HL-60 (cell line): Measurements from ENCODE around the gene TMEM150A.

Experiments used
- DNase-seq, 2 experiments: peaks; one replicate each; pipeline ENCODE4 v3.0.0-alpha.2; 2010 to 2020; ENCODE audit warnings: low read depth in 1 of 2, low spot score in 1 of 2
- H3K27ac ChIP-seq: fragments of 250-450 bp; sonication (Bioruptor Pico); replicated peaks from 2 replicates; pipeline ENCODE4 v1.5.1; 2020; ENCODE audit warnings: mild to moderate bottlenecking, moderate library complexity
- H3K27me3 ChIP-seq: fragments of 250-450 bp; sonication (Bioruptor Pico); 2 replicates; pipeline ENCODE4 v1.5.1; 2021; ENCODE audit warnings: mild to moderate bottlenecking, moderate library complexity; ENCODE audit not compliant: insufficient read depth, poor library complexity, severe bottlenecking
- H3K4me3 ChIP-seq: replicated peaks from 2 replicates; pipeline ENCODE4 v1.5.1; 2011; ENCODE audit warnings: mild to moderate bottlenecking, control low read depth, low read length; ENCODE audit not compliant: insufficient read depth
- CTCF ChIP-seq: IDR thresholded peaks from one replicate; pipeline ENCODE4 v1.5.1; 2011; ENCODE audit warnings: low read length, control low read depth, inconsistent platforms; ENCODE audit not compliant: insufficient read depth
- GABPA ChIP-seq: IDR thresholded peaks from 2 replicates; pipeline ENCODE4 v1.6.1; 2012; ENCODE audit warnings: low read depth
- POLR2AphosphoS5 ChIP-seq: IDR thresholded peaks from 2 replicates; pipeline ENCODE4 v1.6.1; 2012; ENCODE audit warnings: low read depth
- REST ChIP-seq: IDR thresholded peaks from 2 replicates; pipeline ENCODE4 v1.6.1; 2012; ENCODE audit warnings: low read depth; ENCODE audit not compliant: insufficient replicate concordance
- SPI1 ChIP-seq: IDR thresholded peaks from 2 replicates; pipeline ENCODE4 v1.6.1; 2012; ENCODE audit warnings: low read depth, mild to moderate bottlenecking, borderline replicate concordance

Gene TMEM150A

GRCh38 chr2:85649201-85650190, 47.0 kb upstream of the TMEM150A start:
- DNase-seq = no peak
- H3K27me3 ChIP-seq = no peaks in the 10 kb centered on the region
- H3K4me3 ChIP-seq = no peak overlapping the region
- no peak overlapping the region for H3K27ac ChIP-seq
- no peak for TF ChIP-seq SPI1

- DNase-seq = peak in 1 of 2 experiments; percentile 25
These were observed 46.1 kb upstream of the TMEM150A start for GRCh38 chr2:85648619-85649018.

GRCh38 chr2:85647823-85648526, 45.5 kb upstream of the TMEM150A start:
- Histone ChIP-seq H3K4me3 (no peak overlapping the region), H3K27me3 (no peaks in the 10 kb centered on the region), H3K27ac (0 out of 2 replicates have a peak overlapping the region, but pooled peaks have one; percentile 25)
- TF ChIP-seq SPI1 (peak; percentile 84), CTCF (no peak), POLR2AphosphoS5 (0 out of 2 replicates have a peak, but pooled peaks have one; percentile 31), GABPA (no peak), REST (no peak)
- peak in 1 of 2 experiments; percentile 56 for DNase-seq

More at GRCh38 chr2:85648619-85649018, 46.1 kb upstream of the TMEM150A start:
- Histone ChIP-seq H3K27me3 (no peaks in the 10 kb centered on the region), H3K27ac (0 out of 2 replicates have a peak overlapping the region, but pooled peaks have one; percentile 25), H3K4me3 (no peak overlapping the region)
- TF ChIP-seq SPI1 = no peak
- no peak for TF ChIP-seq CTCF
- no peak for TF ChIP-seq REST
- no peak for TF ChIP-seq GABPA
- TF ChIP-seq POLR2AphosphoS5 = no peak

GRCh38 chr2:85646166-85646565, 43.7 kb upstream of the TMEM150A start:
- no peak for TF ChIP-seq SPI1
- no peak for TF ChIP-seq GABPA
- TF ChIP-seq POLR2AphosphoS5 = no peak
- no peak for TF ChIP-seq REST
- no peak for TF ChIP-seq CTCF
- no peak overlapping the region for H3K27ac ChIP-seq
- H3K4me3 ChIP-seq = no peak overlapping the region
- DNase-seq = no peak
- no peaks in the 10 kb centered on the region for H3K27me3 ChIP-seq
